IPS DF 6.9 (cell line): ENCODE data around the gene ARHGAP27.
A peak's percentile ranks its signal among the peaks of the same experiment; 100 is the strongest.

Experiments
- DNase-seq: peaks from one replicate; pipeline ENCODE4 v3.0.0-alpha.2; 2013; ENCODE audit warnings: low read depth, low spot score
- H3K27ac ChIP-seq: one replicate; pipeline ENCODE4 v1.5.1; 2013; ENCODE audit warnings: low read length, control low read depth
- H3K27me3 ChIP-seq: 2 replicates; pipeline ENCODE4 v1.6.1; 2013; ENCODE audit warnings: mild to moderate bottlenecking, low read length; ENCODE audit not compliant: control insufficient read depth, insufficient read depth
- H3K36me3 ChIP-seq: 2 replicates; pipeline ENCODE4 v1.6.1; 2013; ENCODE audit warnings: low read length; ENCODE audit not compliant: control insufficient read depth, insufficient read depth
- H3K4me1 ChIP-seq: 2 replicates; pipeline ENCODE4 v1.6.1; 2013; ENCODE audit warnings: low read length; ENCODE audit not compliant: control insufficient read depth, insufficient read depth
- H3K4me3 ChIP-seq: 2 replicates; pipeline ENCODE4 v1.5.1; 2013; ENCODE audit warnings: mild to moderate bottlenecking, low read length
- H3K9me3 ChIP-seq: 2 replicates; pipeline ENCODE4 v1.6.1; 2013; ENCODE audit warnings: low read length, inconsistent platforms; ENCODE audit not compliant: control insufficient read depth, insufficient read depth
- WGBS: extraction: QIAGEN DNeasy Blood & Tissue Kit; methylation state at CpG from one replicate; pipeline ENCODE4 v1.1.7; 2013; ENCODE audit warnings: mixed read lengths, missing lambda C conversion rate; ENCODE audit not compliant: insufficient read length, insufficient coverage; 5-methylcytosine and 5-hydroxymethylcytosine counted together

ARHGAP27 gene

DNA sequence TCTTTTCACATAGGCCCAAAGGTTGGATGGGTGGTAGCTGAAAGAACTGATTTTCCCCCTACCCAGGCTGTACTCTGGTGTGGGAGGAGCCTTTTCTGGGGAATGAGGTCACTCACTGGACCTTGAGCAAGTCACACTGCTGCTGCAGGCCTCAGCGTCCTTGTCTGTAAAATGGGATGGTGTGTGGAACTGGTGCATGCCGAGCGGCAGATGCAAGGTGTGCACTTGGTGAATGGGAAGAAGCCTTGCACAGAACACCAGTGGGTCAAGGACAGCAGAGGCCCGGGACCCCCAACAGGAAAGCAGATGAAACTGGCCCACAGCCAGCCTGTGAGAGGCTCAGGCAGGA, 38.1 kb downstream of the ARHGAP27 start:
- no peaks in the 10 kb centered on the region for H3K27me3 ChIP-seq
- H3K4me3 ChIP-seq = no peak overlapping the region
- H3K4me1 ChIP-seq = peaks cover 5% of the 10 kb centered on the region; the same call in 1 of the 2 replicates
- no peak for DNase-seq
- peaks cover 2% of the 10 kb centered on the region; the same call in 1 of the 2 replicates for H3K36me3 ChIP-seq
- H3K27ac ChIP-seq = no peak overlapping the region
- no CpG with 5 or more reads among the region's 4 CpGs for WGBS
- no peaks in the 10 kb centered on the region for H3K9me3 ChIP-seq

DNA sequence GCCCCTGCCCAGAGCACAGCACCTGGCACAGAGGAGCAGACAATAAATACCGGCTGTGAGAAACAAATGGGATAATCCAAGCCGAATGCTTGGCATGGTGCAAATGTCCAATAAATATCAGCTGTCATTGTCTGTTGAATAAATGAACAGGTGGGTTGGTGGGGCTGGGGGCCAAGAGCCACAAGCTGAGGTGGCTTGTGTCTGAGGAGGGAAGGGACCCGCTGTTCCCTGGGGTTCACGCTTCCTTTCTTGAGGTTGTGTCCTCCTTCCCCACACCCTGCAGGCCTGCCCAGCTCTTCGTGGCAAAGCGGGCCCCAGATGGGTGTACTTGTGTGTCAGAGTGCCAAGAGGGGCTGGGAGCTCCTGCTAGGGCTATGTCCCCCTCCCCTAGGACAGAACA, 38.6 kb downstream of the ARHGAP27 start:
- Histone ChIP-seq H3K4me1 (peaks cover 7% of the 10 kb centered on the region; the same call in 1 of the 2 replicates), H3K36me3 (peaks cover 2% of the 10 kb centered on the region; the same call in 1 of the 2 replicates), H3K27ac (no peak overlapping the region), H3K4me3 (no peak overlapping the region), H3K9me3 (no peaks in the 10 kb centered on the region), H3K27me3 (no peaks in the 10 kb centered on the region)
- DNase-seq = no peak
- WGBS = no CpG with 5 or more reads among the region's 6 CpGs

DNA sequence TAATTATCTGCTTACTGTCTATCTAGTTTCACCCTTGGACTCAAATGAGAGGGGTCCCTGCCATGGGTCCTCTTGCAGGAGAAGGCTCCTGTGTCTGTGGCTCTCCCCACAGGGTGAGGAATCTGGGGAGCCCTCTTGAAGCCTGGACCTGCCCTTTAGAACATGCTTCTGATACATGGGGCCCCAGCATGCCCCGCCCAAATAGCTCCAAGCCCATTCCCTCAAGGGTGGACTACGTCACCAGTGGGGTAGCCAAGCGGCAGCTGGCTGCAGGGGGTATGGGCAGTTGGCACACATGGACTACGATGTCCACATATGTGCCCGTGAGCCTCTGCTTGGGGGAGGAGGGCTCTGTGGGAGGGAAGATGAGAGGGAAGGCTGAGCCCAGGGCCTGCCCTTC, 39.3 kb downstream of the ARHGAP27 start:
- Histone ChIP-seq H3K4me1 (peaks cover 7% of the 10 kb centered on the region; the same call in 1 of the 2 replicates), H3K27me3 (no peaks in the 10 kb centered on the region), H3K9me3 (no peaks in the 10 kb centered on the region), H3K27ac (no peak overlapping the region), H3K4me3 (no peak overlapping the region), H3K36me3 (peaks cover 2% of the 10 kb centered on the region; the same call in 1 of the 2 replicates)
- no CpG with 5 or more reads among the region's 5 CpGs for WGBS
- DNase-seq = no peak

GRCh38 chr17:45391918-45392317, 40.8 kb downstream of the ARHGAP27 start:
- Histone ChIP-seq H3K27me3 (no peaks in the 10 kb centered on the region), H3K36me3 (peaks cover 2% of the 10 kb centered on the region; the same call in 1 of the 2 replicates), H3K4me3 (no peak overlapping the region), H3K4me1 (peaks cover 7% of the 10 kb centered on the region; the same call in 1 of the 2 replicates), H3K27ac (no peak overlapping the region), H3K9me3 (no peaks in the 10 kb centered on the region)
- WGBS = no CpG with 5 or more reads among the region's 2 CpGs
- no peak for DNase-seq

DNA sequence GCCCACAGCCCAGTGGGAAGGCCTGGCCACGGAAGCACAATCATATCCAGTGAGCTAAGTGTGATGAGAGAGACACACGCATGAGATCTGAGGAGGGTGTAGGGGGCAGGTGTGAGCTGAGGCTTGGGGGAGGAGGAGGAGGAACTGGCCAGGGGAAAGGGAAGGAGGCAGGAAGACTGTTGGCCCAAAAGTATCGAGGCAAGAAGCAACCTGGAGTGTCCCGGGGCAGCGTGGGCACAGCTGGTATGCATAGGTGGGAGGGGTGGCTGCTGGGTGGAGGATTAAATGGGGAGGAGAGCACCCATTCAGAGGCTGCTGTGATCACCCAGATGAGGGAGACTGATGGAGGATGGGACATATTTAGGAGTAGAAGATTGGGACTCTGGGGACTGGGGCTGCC, 41.4 kb downstream of the ARHGAP27 start:
- Histone ChIP-seq H3K4me3 (no peak overlapping the region), H3K27me3 (no peaks in the 10 kb centered on the region), H3K9me3 (no peaks in the 10 kb centered on the region), H3K4me1 (peaks cover 7% of the 10 kb centered on the region; the same call in 1 of the 2 replicates), H3K27ac (no peak overlapping the region), H3K36me3 (peaks cover 1% of the 10 kb centered on the region; the same call in 1 of the 2 replicates)
- no peak for DNase-seq
- WGBS = no CpG with 5 or more reads among the region's 5 CpGs

GRCh38 chr17:45389354-45389753, 43.3 kb downstream of the ARHGAP27 start:
- no peaks in the 10 kb centered on the region for H3K27me3 ChIP-seq
- H3K9me3 ChIP-seq = no peaks in the 10 kb centered on the region
- DNase-seq = no peak
- H3K4me3 ChIP-seq = no peak overlapping the region
- no peaks in the 10 kb centered on the region for H3K36me3 ChIP-seq
- no peak overlapping the region for H3K27ac ChIP-seq
- no CpG with 5 or more reads among the region's 3 CpGs for WGBS
- peaks cover 2% of the 10 kb centered on the region; the same call in 1 of the 2 replicates for H3K4me1 ChIP-seq

GRCh38 chr17:45388604-45389325, 43.9 kb downstream of the ARHGAP27 start:
- Histone ChIP-seq H3K4me3 (no peak overlapping the region), H3K4me1 (peaks cover 2% of the 10 kb centered on the region; the same call in 1 of the 2 replicates), H3K9me3 (no peaks in the 10 kb centered on the region), H3K36me3 (no peaks in the 10 kb centered on the region), H3K27me3 (no peaks in the 10 kb centered on the region), H3K27ac (no peak overlapping the region)
- WGBS = no CpG with 5 or more reads among the region's 10 CpGs
- DNase-seq = no peak

DNA sequence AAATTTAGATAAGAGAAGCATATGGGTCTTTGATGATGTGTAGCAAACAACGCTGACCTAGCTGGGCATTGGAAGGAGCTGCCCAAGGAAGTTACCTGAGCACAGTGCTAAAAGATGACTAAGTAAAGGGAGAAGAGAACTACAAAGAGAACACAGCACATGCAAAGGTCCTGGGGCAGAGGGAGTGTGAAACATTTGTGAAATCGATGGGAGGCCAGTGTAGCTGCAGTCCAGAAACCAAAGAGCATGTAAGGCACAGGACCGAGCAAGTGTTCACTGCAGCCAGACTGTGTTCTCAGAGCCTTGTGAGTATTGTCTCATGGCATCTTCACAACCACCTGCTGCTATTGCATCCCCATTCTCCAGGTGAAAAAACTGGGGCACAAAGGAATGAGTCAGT, 44.9 kb downstream of the ARHGAP27 start:
- H3K27ac ChIP-seq = no peak overlapping the region

DNA sequence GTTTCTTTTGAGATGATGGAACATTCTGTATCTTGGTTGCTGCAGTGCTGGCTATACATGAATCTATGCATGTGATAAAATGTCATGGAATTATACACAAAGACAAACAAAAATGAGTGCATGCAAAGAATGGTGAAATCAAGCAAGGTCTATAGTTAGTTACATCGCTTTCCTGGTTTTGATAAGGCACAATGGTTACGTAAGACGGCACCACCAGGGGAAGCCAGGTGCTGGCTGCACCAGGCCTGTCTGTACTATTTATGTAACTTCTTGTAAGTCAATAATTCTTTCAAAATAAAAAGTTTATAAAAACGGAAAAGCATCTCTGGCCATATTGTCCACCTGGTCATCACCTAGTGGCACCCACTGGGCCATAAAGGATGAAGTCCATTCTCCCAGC, 46.5 kb downstream of the ARHGAP27 start:
- no peaks in the 10 kb centered on the region for H3K9me3 ChIP-seq
- no peak overlapping the region for H3K4me3 ChIP-seq
- peaks cover 2% of the 10 kb centered on the region; the same call in 1 of the 2 replicates for H3K4me1 ChIP-seq
- H3K27me3 ChIP-seq = no peaks in the 10 kb centered on the region
- DNase-seq = no peak
- no peaks in the 10 kb centered on the region for H3K36me3 ChIP-seq
- no peak overlapping the region for H3K27ac ChIP-seq
- no CpG with 5 or more reads among the region's 4 CpGs for WGBS

More for the DNA sequence above, 44.9 kb downstream of the ARHGAP27 start:
- no peaks in the 10 kb centered on the region for H3K27me3 ChIP-seq
- WGBS = no CpG with 5 or more reads among the region's 3 CpGs
- no peaks in the 10 kb centered on the region for H3K36me3 ChIP-seq
- peaks cover 2% of the 10 kb centered on the region; the same call in 1 of the 2 replicates for H3K4me1 ChIP-seq
- no peak for DNase-seq
- no peaks in the 10 kb centered on the region for H3K9me3 ChIP-seq
- H3K4me3 ChIP-seq = no peak overlapping the region

- peak; percentile 87 for DNase-seq
- WGBS = no CpG with 5 or more reads among the region's 13 CpGs
- H3K27ac ChIP-seq = no peak overlapping the region
- H3K4me1 ChIP-seq = peaks cover 2% of the 10 kb centered on the region; the same call in 1 of the 2 replicates
- H3K36me3 ChIP-seq = no peaks in the 10 kb centered on the region
- no peak overlapping the region for H3K4me3 ChIP-seq
- no peaks in the 10 kb centered on the region for H3K9me3 ChIP-seq
- no peaks in the 10 kb centered on the region for H3K27me3 ChIP-seq
Measured at GRCh38 chr17:45385331-45385997, 47.2 kb downstream of the ARHGAP27 start.
